UCSD-AML1 (cell line): ENCODE results near the gene MEGF11.

Experiments used
- DNase-seq: peaks from one replicate; lab custom pipeline; 2025; ENCODE audit not compliant: unreplicated experiment; lab: John Stamatoyannopoulos, UW

MEGF11 gene

DNA sequence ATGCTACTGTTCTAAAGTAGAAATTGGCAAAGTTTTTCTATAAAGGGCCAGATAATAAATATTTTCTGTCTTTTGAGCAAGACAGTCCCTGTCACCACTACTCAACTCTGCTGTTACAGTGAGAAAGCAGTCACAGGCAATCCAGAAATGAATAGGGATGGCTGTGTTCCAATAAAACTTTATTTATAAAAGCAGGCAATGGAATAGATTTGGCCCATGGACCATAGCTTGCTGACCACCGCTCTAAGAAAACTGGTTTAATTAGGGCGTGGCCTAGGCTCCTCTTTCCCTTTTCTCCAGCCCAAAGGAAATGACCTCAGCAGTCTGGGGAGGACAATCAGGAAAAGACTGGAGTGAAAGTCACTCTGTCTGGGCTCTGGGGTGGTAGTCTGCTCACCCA, 183.8 kb downstream of the MEGF11 start:
- no peak for DNase-seq

DNA sequence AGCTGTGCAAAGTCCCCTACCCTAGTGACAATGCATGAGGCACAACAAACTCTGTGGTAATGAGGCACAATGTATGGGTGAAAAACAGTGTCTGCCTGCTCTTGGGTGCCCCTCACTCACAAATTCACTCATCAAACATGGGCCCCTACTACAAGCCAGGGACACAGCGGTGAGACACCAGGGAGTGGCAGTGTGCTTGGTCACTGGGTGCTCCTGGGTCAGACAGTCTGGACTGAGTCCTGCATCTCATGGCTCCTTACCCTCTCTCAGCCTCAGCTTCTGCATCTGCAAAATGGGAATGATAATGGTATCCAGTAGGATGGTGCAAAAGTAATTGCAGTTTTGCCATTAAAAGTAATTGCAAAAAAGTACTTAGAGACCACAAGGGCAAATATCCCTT, 184.7 kb downstream of the MEGF11 start:
- DNase-seq = no peak

- DNase-seq = no peak
Observed at GRCh38 chr15:66067687-66068086, 185.9 kb downstream of the MEGF11 start.

DNA sequence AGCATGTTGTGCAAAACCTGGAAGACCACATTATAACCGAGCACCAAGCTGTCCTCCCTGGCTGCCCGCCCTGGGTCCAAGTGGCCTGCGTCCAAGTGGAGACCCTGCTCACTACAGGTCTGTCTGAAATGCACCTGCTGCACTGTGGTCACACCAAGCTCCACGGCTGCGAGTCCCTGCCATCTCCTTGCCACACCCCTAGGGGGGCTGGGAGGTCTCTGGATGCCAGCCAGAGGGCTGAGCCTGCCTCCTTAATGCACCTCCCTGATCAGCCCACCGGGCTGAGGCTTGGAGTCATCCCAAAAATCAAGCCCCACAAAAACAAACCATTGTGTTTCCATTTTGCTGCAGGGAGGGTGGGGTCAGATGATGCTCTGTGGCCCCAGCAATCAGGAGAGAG, 187.1 kb downstream of the MEGF11 start:
- DNase-seq = no peak

DNA sequence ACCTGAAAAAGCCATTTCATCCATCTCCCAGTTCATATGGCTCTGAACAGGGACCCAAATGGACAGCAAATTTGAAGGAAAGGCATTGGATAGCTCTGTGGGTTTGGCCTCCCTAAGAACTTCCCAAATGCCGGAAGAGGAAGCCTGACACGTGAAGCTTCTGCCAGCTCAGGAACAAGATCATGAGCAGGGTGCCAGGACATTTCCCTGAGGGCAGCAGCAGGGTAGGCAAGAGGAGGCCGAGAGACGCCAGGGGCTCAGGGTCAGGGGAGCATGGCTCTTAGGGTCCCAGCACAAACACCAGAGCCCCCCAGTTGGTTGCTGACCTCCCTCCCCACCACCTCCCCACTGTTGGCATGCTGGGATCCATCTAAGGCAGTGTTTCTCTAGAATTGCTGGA, 187.5 kb downstream of the MEGF11 start:
- no peak for DNase-seq

DNA sequence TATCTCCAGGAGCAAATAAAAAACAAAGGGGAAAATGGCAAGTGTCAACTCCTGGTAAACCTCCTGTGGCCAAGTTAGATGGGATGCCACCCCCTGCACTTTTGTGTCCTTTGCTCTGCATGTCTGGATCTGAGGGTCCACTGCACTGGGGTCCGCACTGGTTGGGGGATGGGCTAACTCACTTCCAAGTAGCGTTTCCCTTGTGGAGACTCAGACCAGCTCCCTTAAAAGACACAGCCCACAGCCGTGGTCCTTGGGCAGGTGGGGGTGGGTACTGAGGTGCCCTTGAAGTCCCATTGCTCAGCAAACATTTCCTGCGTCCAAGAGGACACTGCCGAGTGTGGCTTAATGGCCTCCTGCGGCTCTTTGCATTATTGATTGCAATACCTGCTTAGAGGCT, 188.2 kb downstream of the MEGF11 start:
- DNase-seq = no peak

- no peak for DNase-seq
Observed at GRCh38 chr15:66063147-66063546, 190.4 kb downstream of the MEGF11 start.

DNA sequence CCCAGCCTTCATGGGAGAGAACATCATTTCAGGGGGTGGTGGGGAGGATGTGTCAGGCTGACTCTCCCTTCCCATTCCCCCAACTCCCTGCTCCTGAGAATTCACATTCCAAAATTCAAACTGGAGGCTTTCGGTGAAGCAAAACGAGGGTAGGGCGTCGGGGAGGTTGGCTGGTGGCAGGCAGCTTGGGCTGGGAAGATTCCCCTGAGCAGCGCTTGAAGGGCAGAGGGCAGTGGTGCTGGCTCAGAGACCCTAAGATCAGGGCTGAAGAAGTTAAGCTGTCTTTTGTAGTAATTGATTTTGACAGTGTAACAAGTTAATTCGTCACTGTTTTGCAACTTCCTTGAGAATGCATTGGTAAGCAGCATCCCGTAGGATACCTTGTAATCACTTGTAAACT, 196.5 kb downstream of the MEGF11 start:
- DNase-seq = no peak

DNA sequence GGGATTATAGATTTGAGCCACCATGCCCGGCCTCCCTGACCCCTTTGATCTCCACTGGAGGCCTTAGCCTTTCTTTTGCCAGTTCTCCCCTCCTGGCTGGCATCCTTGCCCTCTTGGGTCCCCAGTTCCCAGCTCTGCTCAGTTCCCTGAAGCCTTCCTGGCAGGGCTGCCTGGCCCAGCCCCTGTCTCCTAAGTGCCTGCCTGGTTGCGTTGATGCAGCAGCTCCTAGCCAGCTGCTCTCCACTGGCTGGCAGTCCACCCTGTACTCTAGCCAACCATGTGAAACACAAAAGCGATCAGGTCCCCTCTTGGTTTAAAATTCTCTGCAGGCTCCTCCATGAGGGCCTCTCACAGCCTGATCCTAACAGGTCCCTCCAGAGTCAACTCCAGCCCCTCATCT, 199.6 kb downstream of the MEGF11 start:
- no peak for DNase-seq

DNA sequence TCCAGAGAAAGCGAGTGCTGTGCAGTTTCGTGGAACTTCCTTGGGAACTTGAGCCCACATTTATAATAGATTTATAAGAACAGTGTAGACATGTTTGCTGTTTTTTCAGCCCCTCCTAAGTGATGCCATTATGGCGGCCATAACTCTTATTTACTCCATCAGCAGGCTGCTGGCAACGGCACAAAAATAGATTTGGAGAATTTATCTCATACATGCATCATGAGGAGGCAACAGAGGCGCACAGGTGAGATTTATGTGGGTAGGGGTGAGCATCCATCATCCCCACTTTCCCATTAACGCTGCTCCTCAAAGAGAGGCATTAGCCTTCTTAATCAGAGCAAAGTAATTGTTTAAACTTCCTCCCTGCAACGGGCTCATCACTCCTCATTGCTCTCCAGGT, 201.7 kb downstream of the MEGF11 start:
- DNase-seq = no peak

GRCh38 chr15:66050264-66050663, 203.3 kb downstream of the MEGF11 start:
- DNase-seq = no peak

- DNase-seq = no peak
Observed at GRCh38 chr15:66049353-66049752, 204.2 kb downstream of the MEGF11 start.

GRCh38 chr15:66047321-66048024, 206.1 kb downstream of the MEGF11 start:
- DNase-seq = no peak

GRCh38 chr15:66046751-66047150, 206.8 kb downstream of the MEGF11 start:
- no peak for DNase-seq

GRCh38 chr15:66046326-66046725, 207.2 kb downstream of the MEGF11 start:
- no peak for DNase-seq

DNA sequence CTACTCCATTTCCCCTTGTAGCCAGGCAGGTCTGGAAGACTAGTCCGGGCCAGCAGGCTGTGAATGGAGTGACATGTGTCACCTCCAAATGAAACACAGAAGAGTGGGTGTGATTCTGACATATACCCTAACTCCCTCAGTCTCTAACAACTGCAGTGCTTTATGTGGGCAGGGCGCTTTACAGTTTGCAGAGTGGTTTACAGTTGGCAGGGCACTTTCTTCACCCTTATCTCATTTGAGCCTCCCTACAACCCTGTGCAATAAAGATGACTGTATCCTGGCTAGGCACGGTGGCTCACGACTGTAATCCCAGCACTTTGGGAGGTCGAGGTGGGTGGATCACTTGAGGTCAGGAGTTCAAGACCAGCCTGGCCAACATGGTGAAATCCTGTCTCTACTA, 208.0 kb downstream of the MEGF11 start:
- DNase-seq = no peak

DNA sequence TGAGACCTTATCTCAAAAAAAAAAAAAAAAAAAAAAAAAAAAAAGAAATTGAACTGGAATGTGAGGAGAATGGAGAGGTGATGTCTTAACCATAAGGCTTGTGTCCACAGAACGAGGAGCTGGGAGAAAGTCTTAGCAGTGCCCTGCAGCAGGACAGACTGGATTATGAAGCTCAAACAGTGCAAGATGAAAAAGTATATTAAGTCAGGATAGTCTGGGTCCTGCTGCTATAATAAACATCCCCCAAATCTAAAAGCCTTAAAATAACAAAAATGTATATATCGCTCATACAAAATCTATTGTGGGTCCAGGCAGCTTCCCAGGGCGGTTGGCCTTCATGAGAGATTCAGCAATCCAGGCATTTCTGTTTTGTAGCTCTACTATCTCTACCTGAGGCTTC, 208.7 kb downstream of the MEGF11 start:
- no peak for DNase-seq

DNA sequence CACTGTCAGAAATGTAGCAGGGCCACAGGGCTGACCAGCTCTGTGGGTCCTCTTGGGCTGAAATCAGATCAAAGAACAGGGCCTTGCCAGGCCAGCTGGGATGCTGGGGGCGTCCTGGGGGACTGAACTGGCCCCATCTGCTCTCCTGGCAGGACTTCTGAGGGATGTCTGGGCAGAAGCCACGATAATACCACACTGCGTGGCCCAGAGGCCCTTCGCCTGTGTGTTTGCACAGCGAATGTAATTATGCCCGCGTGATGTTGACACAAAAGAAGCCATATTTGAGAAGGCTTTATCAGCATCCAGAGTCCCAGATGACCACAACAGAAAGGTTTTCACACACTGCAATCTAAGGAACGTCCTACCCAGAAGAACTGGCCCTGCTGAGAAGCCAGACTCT, 210.3 kb downstream of the MEGF11 start:
- no peak for DNase-seq

DNA sequence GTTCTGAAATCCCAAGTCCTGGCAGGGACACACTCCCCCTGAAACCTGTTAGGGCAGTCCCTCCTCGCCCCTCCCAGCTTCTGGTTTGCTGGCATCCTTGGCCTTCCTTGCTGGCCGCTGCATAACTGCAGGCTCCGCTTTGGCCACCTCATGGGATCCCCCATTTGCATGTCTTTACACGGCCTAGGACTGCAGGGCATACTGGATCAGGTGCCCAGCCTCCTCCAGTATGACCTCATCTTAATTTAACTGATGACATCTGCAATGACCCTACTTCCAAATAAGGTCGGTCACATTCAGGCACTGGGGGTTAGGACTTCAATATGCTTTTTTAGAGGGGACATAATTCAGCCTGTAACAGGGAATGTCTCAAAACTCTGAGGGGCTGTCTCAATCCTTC, 210.9 kb downstream of the MEGF11 start:
- no peak for DNase-seq

DNA sequence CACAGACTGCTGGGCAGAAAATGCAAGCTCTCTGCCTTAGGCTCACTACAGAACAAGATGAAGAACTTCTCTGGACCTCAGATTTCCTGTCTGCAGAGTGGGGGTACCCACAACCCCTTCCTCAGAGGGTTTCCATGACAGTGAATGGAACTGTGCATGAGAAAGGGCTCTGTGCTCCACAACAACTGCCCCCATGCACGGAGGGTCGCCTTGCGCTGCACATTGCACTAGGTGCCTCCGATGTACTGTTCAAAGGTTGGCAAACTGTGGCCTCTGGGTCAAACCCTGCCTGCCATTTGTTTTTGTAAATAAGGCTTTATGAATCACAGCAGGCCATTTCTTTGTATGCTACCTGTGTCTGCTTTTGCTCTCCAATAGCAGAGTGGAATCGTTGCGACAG, 212.3 kb downstream of the MEGF11 start:
- DNase-seq = no peak

DNA sequence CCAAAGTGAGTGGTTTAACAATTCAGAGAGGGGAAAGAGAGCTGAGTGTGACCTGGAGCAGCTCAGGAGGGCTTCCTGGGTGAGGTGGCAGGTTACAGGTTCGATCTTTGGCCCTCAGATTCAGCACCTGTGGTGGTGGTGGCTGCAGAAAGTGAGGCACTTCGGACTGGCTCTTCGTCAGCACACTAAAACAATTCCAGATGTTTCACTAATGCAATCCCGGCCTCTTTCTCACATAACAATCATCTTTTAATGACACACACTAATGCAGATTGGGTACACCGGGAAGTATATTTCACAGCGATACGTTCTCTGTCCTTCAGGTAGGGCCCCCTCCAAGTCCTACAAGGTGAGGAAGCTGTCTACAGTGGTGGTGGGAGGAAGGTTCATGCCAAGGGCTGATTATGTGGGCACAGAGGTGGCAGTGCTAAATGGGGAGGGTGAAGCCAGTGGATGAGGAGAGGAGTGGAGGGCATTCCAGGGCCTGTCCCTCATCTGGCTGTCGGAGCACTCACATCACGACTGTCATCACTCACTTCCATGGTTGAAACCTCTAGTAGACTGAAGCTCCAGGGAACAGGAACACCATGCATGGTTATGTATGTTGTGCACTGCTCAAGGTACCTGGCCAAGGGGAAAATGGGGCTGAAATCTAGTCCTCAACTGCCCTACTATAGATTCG, 213.2 kb downstream of the MEGF11 start:
- no peak for DNase-seq

DNA sequence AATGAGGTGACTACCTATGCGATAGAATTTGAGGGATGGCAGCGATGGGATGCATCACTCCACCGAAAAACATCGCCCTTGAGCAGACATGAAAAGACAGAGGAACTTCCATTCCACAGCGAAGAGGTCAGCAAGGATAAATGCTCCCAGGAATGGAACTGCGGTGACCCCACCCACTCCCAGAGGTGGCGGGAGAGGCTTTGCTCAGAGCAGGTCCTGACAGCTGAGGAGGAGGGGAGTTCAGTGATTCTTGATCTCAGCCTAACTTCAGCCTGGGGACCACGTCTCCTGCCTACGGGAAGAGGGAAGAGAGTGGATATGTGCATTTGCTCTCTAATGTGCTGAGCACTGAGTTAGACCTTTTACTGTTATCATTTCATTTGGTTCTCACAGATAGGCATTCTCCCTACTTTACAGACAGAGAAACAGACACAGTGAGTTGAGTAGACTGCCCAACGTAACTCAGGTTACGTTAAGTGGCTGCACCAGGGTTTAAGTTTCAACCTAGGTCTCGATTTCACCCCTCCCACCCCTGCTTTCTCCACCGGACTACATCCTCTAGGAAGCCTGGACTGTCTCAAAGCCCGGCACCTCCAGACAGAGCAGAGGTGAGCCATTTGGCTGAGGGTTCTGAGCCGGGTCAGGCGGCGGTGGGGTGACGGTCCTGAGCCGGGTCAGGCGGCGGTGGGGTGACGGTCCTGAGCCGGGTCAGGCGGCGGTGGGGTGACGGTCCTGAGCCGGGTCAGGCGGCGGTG, 214.3 kb downstream of the MEGF11 start:
- DNase-seq = no peak
